ENCODE data around the gene ACTG2. TPM values are rescaled to one million over a fixed set of nuclear protein-coding genes. Genes with fewer than 3 reads are reported as not detected.

The ACTG2 gene
- total RNA-seq, 4 donors from 2014 or later = 171 to 1,273 (median 578) TPM

GRCh38 chr2:73928963-73929347 is 36.1 kb downstream of the ACTG2 start:
- Histone ChIP-seq H3K36me3 (no peaks in the 10 kb centered on the region), H3K4me1 (peaks cover 0 to 13% of the 10 kb centered on the region in 2 donors), H3K4me3 (no peak overlapping the region), H3K27ac (no peak overlapping the region), H3K27me3 (no peaks in the 10 kb centered on the region), H3K9me3 (no peaks in the 10 kb centered on the region)
- no peak for DNase-seq
- no peak for TF ChIP-seq POLR2A (IDR thresholded peaks at IDR 0.05)
- intact Hi-C loops (cut with DNase I; ENCODE audit: low total_unique reads) = no loop called here

GRCh38 chr2:73930386-73930785 is 37.6 kb downstream of the ACTG2 start:
- intact Hi-C loops (cut with DNase I; ENCODE audit: low total_unique reads) = loop anchor here (10.0 kb wide), 1 partner anchor 74 kb away; no protein-coding TSS in a partner anchor
- no peak for TF ChIP-seq POLR2A (IDR thresholded peaks at IDR 0.05)
- TF ChIP-seq CTCF (IDR thresholded peaks at IDR 0.05) = no peak
- Histone ChIP-seq H3K4me1 (peaks cover 0 to 13% of the 10 kb centered on the region in 2 donors), H3K27ac (no peak overlapping the region), H3K36me3 (no peaks in the 10 kb centered on the region), H3K4me3 (no peak overlapping the region), H3K9me3 (no peaks in the 10 kb centered on the region), H3K27me3 (no peaks in the 10 kb centered on the region)
- no peak for DNase-seq

- H3K4me1 ChIP-seq = peaks cover 0 to 13% of the 10 kb centered on the region in 2 donors
- no peak overlapping the region for H3K27ac ChIP-seq
- TF ChIP-seq POLR2A (IDR thresholded peaks at IDR 0.05) (no peak), CTCF (IDR thresholded peaks at IDR 0.05) (no peak)
- no peaks in the 10 kb centered on the region for H3K9me3 ChIP-seq
- H3K27me3 ChIP-seq = no peaks in the 10 kb centered on the region
- DNase-seq = no peak
- intact Hi-C loops (cut with DNase I; ENCODE audit: low total_unique reads) = loop anchor here (10.0 kb wide), 1 partner anchor 73 kb away; no protein-coding TSS in a partner anchor
- H3K36me3 ChIP-seq = no peaks in the 10 kb centered on the region
- H3K4me3 ChIP-seq = no peak overlapping the region
These were observed 39.0 kb downstream of the ACTG2 start for GRCh38 chr2:73931531-73932500.

GRCh38 chr2:73933194-73933593 is 40.4 kb downstream of the ACTG2 start:
- no peaks in the 10 kb centered on the region for H3K36me3 ChIP-seq
- H3K27me3 ChIP-seq = no peaks in the 10 kb centered on the region
- no peak overlapping the region for H3K4me3 ChIP-seq
- H3K4me1 ChIP-seq = peaks cover 0 to 14% of the 10 kb centered on the region in 2 donors
- no peak for DNase-seq
- H3K27ac ChIP-seq = no peak overlapping the region
- TF ChIP-seq CTCF (IDR thresholded peaks at IDR 0.05) (no peak), POLR2A (IDR thresholded peaks at IDR 0.05) (no peak)
- intact Hi-C loops (cut with DNase I; ENCODE audit: low total_unique reads) = loop anchor here (10.0 kb wide), 1 partner anchor 72 kb away; no protein-coding TSS in a partner anchor
- H3K9me3 ChIP-seq = no peaks in the 10 kb centered on the region

- intact Hi-C loops (cut with DNase I; ENCODE audit: low total_unique reads) = loop anchor here (10.0 kb wide), 1 partner anchor 69 kb away; no protein-coding TSS in a partner anchor
- Histone ChIP-seq H3K4me3 (no peak overlapping the region), H3K9me3 (no peaks in the 10 kb centered on the region), H3K4me1 (peaks cover 0 to 4% of the 10 kb centered on the region in 2 donors), H3K36me3 (no peaks in the 10 kb centered on the region), H3K27ac (no peak overlapping the region), H3K27me3 (no peaks in the 10 kb centered on the region)
- no peak for DNase-seq
- no peak for TF ChIP-seq POLR2A (IDR thresholded peaks at IDR 0.05)
- TF ChIP-seq CTCF (IDR thresholded peaks at IDR 0.05) = no peak
These were observed 42.8 kb downstream of the ACTG2 start for GRCh38 chr2:73935641-73936040.

Data from uterus (tissue), 4 donors.